Thyroid gland (tissue), 4 donors: ENCODE data around the gene SPTBN2.

Experiments
- POLR2A ChIP-seq, 2 donors: fragments of 450-650 bp; IDR thresholded peaks; one replicate each; pipeline ENCODE4 v1.6.1; 2017; ENCODE audit warnings: antibody characterized with exemption in 2 of 2, mild to moderate bottlenecking in 2 of 2, moderate library complexity in 1 of 2
- TF ChIP-seq, protein P1 (sequence below), 6 experiments: fragments of 200-600 bp in 3 of 6; fragments of 450-650 bp in 3 of 6; sonication (generic) in 3 of 6; IDR thresholded peaks; one replicate each; pipeline ENCODE4 v1.5.1; 2016 to 2019; ENCODE audit warnings: antibody characterized with exemption in 6 of 6, mild to moderate bottlenecking in 2 of 6, inconsistent platforms in 1 of 6, moderate library complexity in 1 of 6

DNA sequence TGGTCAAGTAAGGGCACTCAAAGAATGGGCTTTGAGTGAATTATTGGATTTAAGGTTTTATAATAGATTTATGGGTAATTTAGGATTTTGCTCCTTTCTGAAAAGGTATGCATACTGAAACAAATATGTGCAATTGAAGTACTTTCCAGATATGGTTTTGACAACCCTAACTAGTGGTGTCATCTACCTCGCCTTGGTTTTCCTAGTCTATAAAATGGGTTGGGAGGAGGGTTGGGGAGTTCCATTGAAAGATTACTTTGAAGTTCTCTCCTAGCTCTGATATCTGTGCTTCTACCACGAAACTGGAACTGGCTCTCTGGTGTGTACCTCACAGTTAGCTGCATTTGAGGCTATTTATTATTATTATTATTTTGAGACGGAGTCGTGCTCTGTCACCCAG lies 431 bp upstream of the SPTBN2 start:
- TF ChIP-seq, protein P1, sequence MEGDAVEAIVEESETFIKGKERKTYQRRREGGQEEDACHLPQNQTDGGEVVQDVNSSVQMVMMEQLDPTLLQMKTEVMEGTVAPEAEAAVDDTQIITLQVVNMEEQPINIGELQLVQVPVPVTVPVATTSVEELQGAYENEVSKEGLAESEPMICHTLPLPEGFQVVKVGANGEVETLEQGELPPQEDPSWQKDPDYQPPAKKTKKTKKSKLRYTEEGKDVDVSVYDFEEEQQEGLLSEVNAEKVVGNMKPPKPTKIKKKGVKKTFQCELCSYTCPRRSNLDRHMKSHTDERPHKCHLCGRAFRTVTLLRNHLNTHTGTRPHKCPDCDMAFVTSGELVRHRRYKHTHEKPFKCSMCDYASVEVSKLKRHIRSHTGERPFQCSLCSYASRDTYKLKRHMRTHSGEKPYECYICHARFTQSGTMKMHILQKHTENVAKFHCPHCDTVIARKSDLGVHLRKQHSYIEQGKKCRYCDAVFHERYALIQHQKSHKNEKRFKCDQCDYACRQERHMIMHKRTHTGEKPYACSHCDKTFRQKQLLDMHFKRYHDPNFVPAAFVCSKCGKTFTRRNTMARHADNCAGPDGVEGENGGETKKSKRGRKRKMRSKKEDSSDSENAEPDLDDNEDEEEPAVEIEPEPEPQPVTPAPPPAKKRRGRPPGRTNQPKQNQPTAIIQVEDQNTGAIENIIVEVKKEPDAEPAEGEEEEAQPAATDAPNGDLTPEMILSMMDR (IDR thresholded peaks at IDR 0.05): no peak
- TF ChIP-seq POLR2A (IDR thresholded peaks at IDR 0.05): no peak
